Fibroblast of lung (primary cell): ENCODE data around the gene GUCY2D. TPM values are rescaled to one million over a fixed set of nuclear protein-coding genes. Genes with fewer than 3 reads are reported as not detected.

Experiments used
- DNase-seq, 2 donors: peaks; one replicate each; pipeline versions ENCODE4 v3.0.0 to v3.0.0-alpha.2; 2010; ENCODE audit warnings: low read depth in 2 of 2
- H2AFZ ChIP-seq: 2 replicates; pipeline ENCODE4 v1.5.1; 2012; ENCODE audit warnings: low read length, control low read depth, inconsistent platforms
- H3K27ac ChIP-seq: 2 replicates; pipeline ENCODE4 v1.5.1; 2011; ENCODE audit warnings: low read length, control low read depth; ENCODE audit not compliant: insufficient read depth
- H3K27me3 ChIP-seq: 2 replicates; pipeline ENCODE4 v1.5.1; 2011; ENCODE audit warnings: mild to moderate bottlenecking, low read length; ENCODE audit not compliant: control insufficient read depth, insufficient read depth
- H3K36me3 ChIP-seq: 2 replicates; pipeline ENCODE4 v1.5.1; 2011; ENCODE audit warnings: low read length; ENCODE audit not compliant: control insufficient read depth, insufficient read depth
- H3K4me1 ChIP-seq: 2 replicates; pipeline ENCODE4 v1.5.1; 2011; ENCODE audit warnings: low read length; ENCODE audit not compliant: control insufficient read depth, insufficient read depth; ENCODE audit errors: extremely low read depth
- H3K4me2 ChIP-seq: 2 replicates; pipeline ENCODE4 v1.5.1; 2011; ENCODE audit warnings: low read length, control low read depth; ENCODE audit not compliant: insufficient read depth; ENCODE audit errors: extremely low read depth
- H3K4me3 ChIP-seq, 4 experiments: fragments of 200-600 bp in 1 of 4; sonication (generic) in 1 of 4; replicated peaks in 1 of 4; 2 replicates each; pipeline ENCODE4 v1.5.1; 2011 to 2016; ENCODE audit warnings: low read length in 4 of 4, low read depth in 3 of 4, mild to moderate bottlenecking in 3 of 4, control low read depth in 2 of 4, inconsistent platforms in 1 of 4, mixed read lengths in 1 of 4; ENCODE audit not compliant: insufficient read depth in 1 of 4; ENCODE audit errors: control extremely low read depth in 1 of 4
- H3K79me2 ChIP-seq: 2 replicates; pipeline ENCODE4 v1.5.1; 2012; ENCODE audit warnings: mild to moderate bottlenecking, low read length, inconsistent platforms; ENCODE audit not compliant: control insufficient read depth, insufficient read depth
- H3K9ac ChIP-seq: 2 replicates; pipeline ENCODE4 v1.5.1; 2011; ENCODE audit warnings: mild to moderate bottlenecking, low read length, control low read depth; ENCODE audit not compliant: insufficient read depth
- H3K9me3 ChIP-seq: 2 replicates; pipeline ENCODE4 v1.5.1; 2012; ENCODE audit warnings: low read depth, low read length; ENCODE audit not compliant: control insufficient read depth, insufficient read depth
- H4K20me1 ChIP-seq: 2 replicates; pipeline ENCODE4 v1.5.1; 2011; ENCODE audit warnings: low read length; ENCODE audit not compliant: control insufficient read depth, insufficient read depth; ENCODE audit errors: extremely low read depth
- EZH2 ChIP-seq: IDR thresholded peaks from 2 replicates; pipeline ENCODE4 v1.5.1; 2012; ENCODE audit warnings: low read length, control low read depth, mild to moderate bottlenecking; ENCODE audit errors: missing control alignments
- polyA plus RNA-seq, 2 donors: library from polyadenylated mRNA; depleted of rRNA in 1 of 2; stranded (reverse) in 1 of 2; unstranded in 1 of 2; fragments of >200 nt; gene quantifications; 2 replicates each; pipeline ENCODE4 v1.2.1, GENCODE V29; 2011 to 2012; ENCODE audit warnings: missing spikeins in 1 of 2
- total RNA-seq: library from RNA; depleted of rRNA; stranded (reverse); fragments of >200 nt; gene quantifications from 2 replicates; pipeline ENCODE4 v1.2.1, GENCODE V29; 2014
- TF ChIP-seq, protein P1 (sequence below), 2 donors: IDR thresholded peaks in 1 of 2; conservative IDR thresholded peaks in 1 of 2; 1 replicate in 1 of 2; 2 replicates in 1 of 2; pipeline ENCODE4 v1.5.1; 2011 to 2012; ENCODE audit warnings: low read length in 2 of 2, control low read depth in 1 of 2, inconsistent platforms in 1 of 2, low read depth in 1 of 2, mild to moderate bottlenecking in 1 of 2

GUCY2D gene
- total and polyA plus RNA-seq, 2 donors (not counting 1 experiment from before 2014, with no cell fraction given): not detected

DNA sequence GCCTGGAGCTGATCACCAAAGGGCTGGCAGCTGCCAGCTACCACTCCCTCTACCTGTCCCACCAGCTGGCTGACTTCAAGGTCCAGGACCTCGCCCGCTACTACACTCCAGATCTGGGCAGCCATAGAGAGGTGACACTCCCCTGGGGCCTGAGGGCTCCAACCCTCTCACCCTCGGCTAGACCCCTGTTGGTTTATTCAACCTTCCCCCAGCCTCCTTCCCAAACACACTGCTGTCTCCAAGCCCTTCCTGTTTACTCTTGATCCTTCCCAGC, 67.1 kb downstream of the GUCY2D start:
- Histone ChIP-seq H3K79me2 (no peaks in the 10 kb centered on the region), H2AFZ (no peak overlapping the region), H3K4me1 (no peaks in the 10 kb centered on the region), H4K20me1 (no peaks in the 10 kb centered on the region), H3K9ac (no peak overlapping the region), H3K9me3 (no peaks in the 10 kb centered on the region), H3K4me3 (no peak overlapping the region), H3K27ac (no peak overlapping the region), H3K27me3 (peaks cover 50% of the 10 kb centered on the region), H3K4me2 (no peak overlapping the region), H3K36me3 (no peaks in the 10 kb centered on the region)
- no peak for TF ChIP-seq EZH2
- TF ChIP-seq, protein P1, sequence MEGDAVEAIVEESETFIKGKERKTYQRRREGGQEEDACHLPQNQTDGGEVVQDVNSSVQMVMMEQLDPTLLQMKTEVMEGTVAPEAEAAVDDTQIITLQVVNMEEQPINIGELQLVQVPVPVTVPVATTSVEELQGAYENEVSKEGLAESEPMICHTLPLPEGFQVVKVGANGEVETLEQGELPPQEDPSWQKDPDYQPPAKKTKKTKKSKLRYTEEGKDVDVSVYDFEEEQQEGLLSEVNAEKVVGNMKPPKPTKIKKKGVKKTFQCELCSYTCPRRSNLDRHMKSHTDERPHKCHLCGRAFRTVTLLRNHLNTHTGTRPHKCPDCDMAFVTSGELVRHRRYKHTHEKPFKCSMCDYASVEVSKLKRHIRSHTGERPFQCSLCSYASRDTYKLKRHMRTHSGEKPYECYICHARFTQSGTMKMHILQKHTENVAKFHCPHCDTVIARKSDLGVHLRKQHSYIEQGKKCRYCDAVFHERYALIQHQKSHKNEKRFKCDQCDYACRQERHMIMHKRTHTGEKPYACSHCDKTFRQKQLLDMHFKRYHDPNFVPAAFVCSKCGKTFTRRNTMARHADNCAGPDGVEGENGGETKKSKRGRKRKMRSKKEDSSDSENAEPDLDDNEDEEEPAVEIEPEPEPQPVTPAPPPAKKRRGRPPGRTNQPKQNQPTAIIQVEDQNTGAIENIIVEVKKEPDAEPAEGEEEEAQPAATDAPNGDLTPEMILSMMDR (conservative IDR thresholded peaks at IDR 0.05 in 1 of 2, IDR thresholded peaks at IDR 0.05 in 1 of 2; ENCODE audit: low read depth in 1 of 2, low read length in 2 of 2): no peak
- no peak for DNase-seq

Other genes with a start within 250 kb of the GUCY2D start
- 9.4 and 12.3 TPM in 2 replicates for gene KDM6B, start 168.4 kb upstream of the GUCY2D start, total RNA-seq
- 0.68 and 1.1 TPM in 2 replicates for gene KDM6B, start 168.4 kb upstream of the GUCY2D start, polyA plus RNA-seq
- 0.17 TPM in 1 of 2 replicates, not detected in the other for gene TMEM88, start 147.5 kb upstream of the GUCY2D start, total RNA-seq
- 0.07 TPM in 1 of 2 replicates, not detected in the other for gene TMEM88, start 147.5 kb upstream of the GUCY2D start, polyA plus RNA-seq
- 41.6 and 78.9 TPM in 2 replicates for gene NAA38, start 145.1 kb upstream of the GUCY2D start, total RNA-seq
- 31.0 and 40.7 TPM in 2 replicates for gene NAA38, start 145.1 kb upstream of the GUCY2D start, polyA plus RNA-seq
- gene CYB5D1, start 144.6 kb upstream of the GUCY2D start, total RNA-seq: 6.9 and 7.4 TPM in 2 replicates
- 6.8 and 8.7 TPM in 2 replicates for gene CYB5D1, start 144.6 kb upstream of the GUCY2D start, polyA plus RNA-seq
- 144 and 165 TPM in 2 replicates for gene CHD3, start 113.8 kb upstream of the GUCY2D start, total RNA-seq
- 23.6 and 23.8 TPM in 2 replicates for gene CHD3, start 113.8 kb upstream of the GUCY2D start, polyA plus RNA-seq
- 1.8 and 3.9 TPM in 2 replicates for gene RNF227, start 86.3 kb upstream of the GUCY2D start, total RNA-seq
- 2.2 and 2.8 TPM in 2 replicates for gene RNF227, start 86.3 kb upstream of the GUCY2D start, polyA plus RNA-seq
- 0.26 and 0.33 TPM in 2 replicates for gene KCNAB3, start 72.8 kb upstream of the GUCY2D start, total RNA-seq
- 0.69 and 1.3 TPM in 2 replicates for gene KCNAB3, start 72.8 kb upstream of the GUCY2D start, polyA plus RNA-seq
- 38.3 and 61.9 TPM in 2 replicates for gene TRAPPC1, start 70.7 kb upstream of the GUCY2D start, total RNA-seq
- 342 and 409 TPM in 2 replicates for gene TRAPPC1, start 70.7 kb upstream of the GUCY2D start, polyA plus RNA-seq
- gene CNTROB, start 70.4 kb upstream of the GUCY2D start, total RNA-seq: 12.8 and 17.2 TPM in 2 replicates
- gene CNTROB, start 70.4 kb upstream of the GUCY2D start, polyA plus RNA-seq: 12.6 and 20.8 TPM in 2 replicates
- gene ALOX15B, start 36.4 kb downstream of the GUCY2D start, total RNA-seq: not detected in 2 replicates
- gene ALOX15B, start 36.4 kb downstream of the GUCY2D start, polyA plus RNA-seq: not detected in 2 replicates
- not detected in 2 replicates for gene ALOX12B, start 85.1 kb downstream of the GUCY2D start, total RNA-seq
- gene ALOX12B, start 85.1 kb downstream of the GUCY2D start, polyA plus RNA-seq: not detected in 2 replicates
- not detected in 2 replicates for gene ALOXE3, start 115.9 kb downstream of the GUCY2D start, total RNA-seq
- 0.01 and 0.03 TPM in 2 replicates for gene ALOXE3, start 115.9 kb downstream of the GUCY2D start, polyA plus RNA-seq
- under 0.01 TPM in 1 of 2 replicates, not detected in the other for gene HES7, start 121.5 kb downstream of the GUCY2D start, total RNA-seq
- not detected in 2 replicates for gene HES7, start 121.5 kb downstream of the GUCY2D start, polyA plus RNA-seq
- gene PER1, start 149.8 kb downstream of the GUCY2D start, total RNA-seq: 3.1 and 6.9 TPM in 2 replicates
- 2.5 and 4.1 TPM in 2 replicates for gene PER1, start 149.8 kb downstream of the GUCY2D start, polyA plus RNA-seq
- gene VAMP2, start 160.3 kb downstream of the GUCY2D start, total RNA-seq: 3.6 and 8.1 TPM in 2 replicates
- gene VAMP2, start 160.3 kb downstream of the GUCY2D start, polyA plus RNA-seq: 12.2 and 14.2 TPM in 2 replicates
- gene TMEM107, start 173.8 kb downstream of the GUCY2D start, total RNA-seq: 15.4 and 36.0 TPM in 2 replicates
- 9.8 and 13.0 TPM in 2 replicates for gene TMEM107, start 173.8 kb downstream of the GUCY2D start, polyA plus RNA-seq
- 6.9 and 11.4 TPM in 2 replicates for gene BORCS6, start 187.6 kb downstream of the GUCY2D start, total RNA-seq
- gene BORCS6, start 187.6 kb downstream of the GUCY2D start, polyA plus RNA-seq: 2.8 and 2.9 TPM in 2 replicates
- gene AURKB, start 208.0 kb downstream of the GUCY2D start, total RNA-seq: 0.26 and 8.4 TPM in 2 replicates
- 7.5 and 37.8 TPM in 2 replicates for gene AURKB, start 208.0 kb downstream of the GUCY2D start, polyA plus RNA-seq
- gene CTC1, start 245.4 kb downstream of the GUCY2D start, total RNA-seq: 4.6 and 5.0 TPM in 2 replicates
- 4.7 and 6.9 TPM in 2 replicates for gene CTC1, start 245.4 kb downstream of the GUCY2D start, polyA plus RNA-seq
- 9.4 and 11.3 TPM in 2 replicates for gene PFAS, start 246.7 kb downstream of the GUCY2D start, total RNA-seq
- 9.8 and 20.8 TPM in 2 replicates for gene PFAS, start 246.7 kb downstream of the GUCY2D start, polyA plus RNA-seq